Measurements from ENCODE around the gene RAD54L. TPM values are rescaled to one million over a fixed set of nuclear protein-coding genes. Genes with fewer than 3 reads are reported as not detected.
A peak's percentile ranks its signal among the peaks of the same experiment; 100 is the strongest.

Gene RAD54L
- total and polyA plus RNA-seq, 2 donors: 2.6 to 9.2 TPM

- H3K4me3 ChIP-seq (ENCODE audit: low read length in 2 of 2): no peak overlapping the region
- WGBS: over 99% methylated on average over 6 of the region's 6 CpGs
- no peaks in the 10 kb centered on the region for H3K4me1 ChIP-seq (ENCODE audit: control insufficient read depth in 2 of 2, insufficient read depth in 2 of 2, low read length in 2 of 2)
- H3K9me3 ChIP-seq (ENCODE audit: control insufficient read depth in 2 of 2, insufficient read depth in 1 of 2, low read length in 1 of 2): no peaks in the 10 kb centered on the region
- no peaks in the 10 kb centered on the region for H3K27me3 ChIP-seq (ENCODE audit: control insufficient read depth in 2 of 2, insufficient read depth in 1 of 2, low read length in 1 of 2)
- no peak overlapping the region for H3K27ac ChIP-seq (ENCODE audit: low read depth in 1 of 2, low read length in 1 of 2)
- DNase-seq (ENCODE audit: low read depth in 6 of 9, low spot score in 9 of 9): no peak
- peaks cover 61 to 96% of the 10 kb centered on the region in 2 donors for H3K36me3 ChIP-seq (ENCODE audit: control insufficient read depth in 2 of 2, insufficient read depth in 2 of 2, low read length in 1 of 2)
Observed at GRCh38 chr1:46274225-46275029, 26.9 kb downstream of the RAD54L start.

- H3K4me3 ChIP-seq (ENCODE audit: low read length in 2 of 2): no peak overlapping the region
- H3K27me3 ChIP-seq (ENCODE audit: control insufficient read depth in 2 of 2, insufficient read depth in 1 of 2, low read length in 1 of 2): no peaks in the 10 kb centered on the region
- peaks cover 63 to 97% of the 10 kb centered on the region in 2 donors for H3K36me3 ChIP-seq (ENCODE audit: control insufficient read depth in 2 of 2, insufficient read depth in 2 of 2, low read length in 1 of 2)
- no peaks in the 10 kb centered on the region for H3K9me3 ChIP-seq (ENCODE audit: control insufficient read depth in 2 of 2, insufficient read depth in 1 of 2, low read length in 1 of 2)
- no peaks in the 10 kb centered on the region for H3K4me1 ChIP-seq (ENCODE audit: control insufficient read depth in 2 of 2, insufficient read depth in 2 of 2, low read length in 2 of 2)
- H3K27ac ChIP-seq (ENCODE audit: low read depth in 1 of 2, low read length in 1 of 2): no peak overlapping the region
- WGBS: 97% methylated on average over 6 of the region's 6 CpGs
- DNase-seq (ENCODE audit: low read depth in 6 of 9, low spot score in 9 of 9): no peak
Observed at GRCh38 chr1:46275030-46275337, 27.4 kb downstream of the RAD54L start.

- H3K27ac ChIP-seq (ENCODE audit: low read depth in 1 of 2, low read length in 1 of 2): no peak overlapping the region
- H3K9me3 ChIP-seq (ENCODE audit: control insufficient read depth in 2 of 2, insufficient read depth in 1 of 2, low read length in 1 of 2): no peaks in the 10 kb centered on the region
- DNase-seq (ENCODE audit: low read depth in 6 of 9, low spot score in 9 of 9): no peak
- WGBS: 97% methylated on average over 14 of the region's 14 CpGs
- no peaks in the 10 kb centered on the region for H3K27me3 ChIP-seq (ENCODE audit: control insufficient read depth in 2 of 2, insufficient read depth in 1 of 2, low read length in 1 of 2)
- H3K36me3 ChIP-seq (ENCODE audit: control insufficient read depth in 2 of 2, insufficient read depth in 2 of 2, low read length in 1 of 2): peaks cover 54 to 96% of the 10 kb centered on the region in 2 donors
- H3K4me3 ChIP-seq (ENCODE audit: low read length in 2 of 2): no peak overlapping the region
- no peaks in the 10 kb centered on the region for H3K4me1 ChIP-seq (ENCODE audit: control insufficient read depth in 2 of 2, insufficient read depth in 2 of 2, low read length in 2 of 2)
Observed at GRCh38 chr1:46277658-46278373, 30.3 kb downstream of the RAD54L start.

DNA sequence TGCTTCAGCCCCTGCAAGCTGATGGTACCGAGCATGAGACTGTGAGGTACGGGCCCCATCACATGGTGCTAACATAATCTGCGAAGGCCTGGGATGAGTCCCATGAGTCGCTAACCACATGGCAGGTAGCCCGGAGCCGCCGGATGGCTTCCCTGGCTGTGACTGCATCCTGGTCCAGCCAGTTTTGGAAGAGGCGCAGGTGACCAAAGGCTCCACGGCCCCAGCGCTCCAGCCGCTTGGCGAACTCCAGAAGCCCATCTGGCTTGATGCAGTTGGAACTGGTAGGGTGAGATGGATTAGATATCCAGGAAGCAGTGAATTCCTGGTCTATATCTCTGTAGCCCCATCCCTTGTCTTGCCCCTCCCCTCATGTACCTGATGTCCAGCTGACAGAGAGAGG is 31.2 kb downstream of the RAD54L start:
- peaks cover 3 to 4% of the 10 kb centered on the region in 2 donors for H3K4me1 ChIP-seq (ENCODE audit: control insufficient read depth in 2 of 2, insufficient read depth in 2 of 2, low read length in 2 of 2)
- no peaks in the 10 kb centered on the region for H3K27me3 ChIP-seq (ENCODE audit: control insufficient read depth in 2 of 2, insufficient read depth in 1 of 2, low read length in 1 of 2)
- peaks cover 49 to 86% of the 10 kb centered on the region in 2 donors for H3K36me3 ChIP-seq (ENCODE audit: control insufficient read depth in 2 of 2, insufficient read depth in 2 of 2, low read length in 1 of 2)
- 96% methylated on average over 12 of the region's 12 CpGs for WGBS
- H3K27ac ChIP-seq (ENCODE audit: low read depth in 1 of 2, low read length in 1 of 2): no peak overlapping the region
- no peak overlapping the region for H3K4me3 ChIP-seq (ENCODE audit: low read length in 2 of 2)
- DNase-seq (ENCODE audit: low read depth in 6 of 9, low spot score in 9 of 9): no peak
- no peaks in the 10 kb centered on the region for H3K9me3 ChIP-seq (ENCODE audit: control insufficient read depth in 2 of 2, insufficient read depth in 1 of 2, low read length in 1 of 2)

DNA sequence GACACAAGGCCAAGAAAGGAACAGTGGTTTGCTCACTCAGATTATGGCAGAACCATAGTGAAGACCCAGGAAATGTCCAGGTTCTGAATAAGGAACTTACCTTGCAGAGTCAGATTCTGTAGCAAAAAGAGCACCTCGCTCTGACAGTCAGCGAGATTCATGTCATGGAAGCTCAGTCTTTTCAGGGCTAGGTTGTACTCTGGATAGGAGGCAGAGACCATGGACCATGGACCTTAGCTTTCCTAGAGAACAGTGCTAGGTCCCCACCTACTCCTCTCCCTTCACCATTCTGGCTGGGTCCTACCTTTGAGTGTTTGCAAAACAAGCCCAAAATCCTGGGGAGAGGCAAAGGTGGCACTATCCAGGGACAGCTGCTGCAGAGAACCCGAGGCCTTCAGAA is 32.5 kb downstream of the RAD54L start:
- H3K36me3 ChIP-seq (ENCODE audit: control insufficient read depth in 2 of 2, insufficient read depth in 2 of 2, low read length in 1 of 2): peaks cover 38 to 83% of the 10 kb centered on the region in 2 donors
- no peaks in the 10 kb centered on the region for H3K9me3 ChIP-seq (ENCODE audit: control insufficient read depth in 2 of 2, insufficient read depth in 1 of 2, low read length in 1 of 2)
- no peak overlapping the region for H3K4me3 ChIP-seq (ENCODE audit: low read length in 2 of 2)
- over 99% methylated on average over 3 of the region's 3 CpGs for WGBS
- H3K27ac ChIP-seq (ENCODE audit: low read depth in 1 of 2, low read length in 1 of 2): no peak overlapping the region
- H3K4me1 ChIP-seq (ENCODE audit: control insufficient read depth in 2 of 2, insufficient read depth in 2 of 2, low read length in 2 of 2): peaks cover 13 to 15% of the 10 kb centered on the region in 2 donors
- no peaks in the 10 kb centered on the region for H3K27me3 ChIP-seq (ENCODE audit: control insufficient read depth in 2 of 2, insufficient read depth in 1 of 2, low read length in 1 of 2)
- DNase-seq (ENCODE audit: low read depth in 6 of 9, low spot score in 9 of 9): no peak

DNA sequence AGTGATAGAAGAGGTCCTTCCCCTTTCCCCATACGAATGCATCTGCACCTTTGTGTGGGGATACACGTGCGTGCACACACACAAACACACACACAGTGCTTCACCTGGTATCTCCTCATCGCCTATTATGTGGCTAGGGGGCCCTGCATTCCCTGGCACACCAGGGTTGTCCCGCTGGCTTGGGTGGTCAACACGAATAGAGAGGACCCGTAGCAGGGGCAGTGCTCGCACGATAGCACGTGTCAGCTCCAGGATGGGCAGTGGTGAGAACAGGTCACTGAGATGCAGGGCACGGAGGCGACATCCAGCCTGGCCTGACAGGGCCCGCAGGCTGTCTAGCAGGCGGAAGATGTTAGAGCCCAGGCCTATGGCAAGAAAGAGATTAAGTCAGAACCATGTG is 33.5 kb downstream of the RAD54L start:
- no peak overlapping the region for H3K27ac ChIP-seq (ENCODE audit: low read depth in 1 of 2, low read length in 1 of 2)
- peaks cover 41 to 81% of the 10 kb centered on the region in 2 donors for H3K36me3 ChIP-seq (ENCODE audit: control insufficient read depth in 2 of 2, insufficient read depth in 2 of 2, low read length in 1 of 2)
- no peaks in the 10 kb centered on the region for H3K9me3 ChIP-seq (ENCODE audit: control insufficient read depth in 2 of 2, insufficient read depth in 1 of 2, low read length in 1 of 2)
- H3K27me3 ChIP-seq (ENCODE audit: control insufficient read depth in 2 of 2, insufficient read depth in 1 of 2, low read length in 1 of 2): no peaks in the 10 kb centered on the region
- no peak for DNase-seq (ENCODE audit: low read depth in 6 of 9, low spot score in 9 of 9)
- 97% methylated on average over 14 of the region's 14 CpGs for WGBS
- peaks cover 21 to 24% of the 10 kb centered on the region in 2 donors for H3K4me1 ChIP-seq (ENCODE audit: control insufficient read depth in 2 of 2, insufficient read depth in 2 of 2, low read length in 2 of 2)
- no peak overlapping the region for H3K4me3 ChIP-seq (ENCODE audit: low read length in 2 of 2)

- peaks cover 23 to 59% of the 10 kb centered on the region in 2 donors for H3K36me3 ChIP-seq (ENCODE audit: control insufficient read depth in 2 of 2, insufficient read depth in 2 of 2, low read length in 1 of 2)
- H3K4me1 ChIP-seq (ENCODE audit: control insufficient read depth in 2 of 2, insufficient read depth in 2 of 2, low read length in 2 of 2): peaks cover 26 to 36% of the 10 kb centered on the region in 2 donors
- H3K27ac ChIP-seq (ENCODE audit: low read depth in 1 of 2, low read length in 1 of 2): no peak overlapping the region
- no peaks in the 10 kb centered on the region for H3K27me3 ChIP-seq (ENCODE audit: control insufficient read depth in 2 of 2, insufficient read depth in 1 of 2, low read length in 1 of 2)
- no peaks in the 10 kb centered on the region for H3K9me3 ChIP-seq (ENCODE audit: control insufficient read depth in 2 of 2, insufficient read depth in 1 of 2, low read length in 1 of 2)
- no peak for DNase-seq (ENCODE audit: low read depth in 6 of 9, low spot score in 9 of 9)
- no peak overlapping the region for H3K4me3 ChIP-seq (ENCODE audit: low read length in 2 of 2)
- 98% methylated on average over 1 of the region's 1 CpG for WGBS
Observed at GRCh38 chr1:46284058-46284457, 36.5 kb downstream of the RAD54L start.

GRCh38 chr1:46284597-46285564 is 37.3 kb downstream of the RAD54L start:
- H3K27me3 ChIP-seq (ENCODE audit: control insufficient read depth in 2 of 2, insufficient read depth in 1 of 2, low read length in 1 of 2): no peaks in the 10 kb centered on the region
- WGBS: 96% methylated on average over 3 of the region's 3 CpGs
- peak in 1 of 9 donors; percentile 35 for DNase-seq (ENCODE audit: low read depth in 6 of 9, low spot score in 9 of 9)
- peaks cover 15 to 51% of the 10 kb centered on the region in 2 donors for H3K36me3 ChIP-seq (ENCODE audit: control insufficient read depth in 2 of 2, insufficient read depth in 2 of 2, low read length in 1 of 2)
- no peaks in the 10 kb centered on the region for H3K9me3 ChIP-seq (ENCODE audit: control insufficient read depth in 2 of 2, insufficient read depth in 1 of 2, low read length in 1 of 2)
- H3K4me3 ChIP-seq (ENCODE audit: low read length in 2 of 2): no peak overlapping the region
- peak overlapping the region in 1 of 2 donors; percentile 87 for H3K27ac ChIP-seq (ENCODE audit: low read depth in 1 of 2, low read length in 1 of 2)
- H3K4me1 ChIP-seq (ENCODE audit: control insufficient read depth in 2 of 2, insufficient read depth in 2 of 2, low read length in 2 of 2): peaks cover 26 to 36% of the 10 kb centered on the region in 2 donors

All from thymus (tissue), 11 donors.